Fibroblast of the aortic adventitia (primary cell): ENCODE results near the gene GDF2. TPM values are rescaled to one million over a fixed set of nuclear protein-coding genes. Genes with fewer than 3 reads are reported as not detected.

Experiments
- DNase-seq: peaks from one replicate; pipeline ENCODE4 v3.0.0-alpha.2; 2010; ENCODE audit warnings: low read depth
- H3K4me3 ChIP-seq: 2 replicates; pipeline ENCODE4 v1.5.1; 2011; ENCODE audit warnings: low read depth, mild to moderate bottlenecking, control low read depth, low read length, moderate library complexity
- total RNA-seq: library from RNA; depleted of rRNA; stranded (reverse); fragments of >200 nt; gene quantifications from 2 replicates; pipeline ENCODE4 v1.2.3, GENCODE V29; 2012; ENCODE audit warnings: low replicate concordance
- TF ChIP-seq, protein P1 (sequence below): IDR thresholded peaks from 2 replicates; pipeline ENCODE4 v1.5.1; 2011; ENCODE audit warnings: mild to moderate bottlenecking, low read length, control low read depth, inconsistent platforms; ENCODE audit not compliant: insufficient read depth

The GDF2 gene
- total RNA-seq, 1 donor = not detected

DNA sequence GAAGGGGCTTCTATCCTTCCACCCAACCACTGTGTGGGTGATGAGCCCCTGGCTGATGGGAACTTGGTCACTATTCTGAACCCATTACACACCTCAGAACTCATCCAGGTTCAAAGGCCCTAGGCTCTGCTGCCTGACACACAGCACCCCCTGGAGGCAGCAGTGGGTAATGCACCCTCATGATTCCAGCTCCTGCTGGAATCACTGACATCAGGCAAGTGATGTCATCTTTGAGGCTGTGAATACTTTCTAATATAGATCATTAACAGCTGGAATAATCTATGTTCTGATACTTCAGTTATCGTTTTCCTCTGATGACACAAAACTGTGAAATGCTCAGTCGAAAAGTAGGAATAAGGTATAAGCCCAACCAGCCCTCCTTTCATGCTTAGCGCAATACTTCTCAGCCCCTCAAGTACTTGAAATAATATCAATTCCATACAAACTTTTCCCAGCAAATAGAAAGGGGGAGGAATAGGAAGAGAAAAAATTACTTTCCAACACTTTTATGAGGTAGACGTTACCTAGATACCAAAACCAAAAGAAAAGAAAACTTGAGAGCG is 18.4 kb downstream of the GDF2 start:
- TF ChIP-seq, protein P1, sequence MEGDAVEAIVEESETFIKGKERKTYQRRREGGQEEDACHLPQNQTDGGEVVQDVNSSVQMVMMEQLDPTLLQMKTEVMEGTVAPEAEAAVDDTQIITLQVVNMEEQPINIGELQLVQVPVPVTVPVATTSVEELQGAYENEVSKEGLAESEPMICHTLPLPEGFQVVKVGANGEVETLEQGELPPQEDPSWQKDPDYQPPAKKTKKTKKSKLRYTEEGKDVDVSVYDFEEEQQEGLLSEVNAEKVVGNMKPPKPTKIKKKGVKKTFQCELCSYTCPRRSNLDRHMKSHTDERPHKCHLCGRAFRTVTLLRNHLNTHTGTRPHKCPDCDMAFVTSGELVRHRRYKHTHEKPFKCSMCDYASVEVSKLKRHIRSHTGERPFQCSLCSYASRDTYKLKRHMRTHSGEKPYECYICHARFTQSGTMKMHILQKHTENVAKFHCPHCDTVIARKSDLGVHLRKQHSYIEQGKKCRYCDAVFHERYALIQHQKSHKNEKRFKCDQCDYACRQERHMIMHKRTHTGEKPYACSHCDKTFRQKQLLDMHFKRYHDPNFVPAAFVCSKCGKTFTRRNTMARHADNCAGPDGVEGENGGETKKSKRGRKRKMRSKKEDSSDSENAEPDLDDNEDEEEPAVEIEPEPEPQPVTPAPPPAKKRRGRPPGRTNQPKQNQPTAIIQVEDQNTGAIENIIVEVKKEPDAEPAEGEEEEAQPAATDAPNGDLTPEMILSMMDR = peak; percentile 97
- DNase-seq = peak; percentile 69
- no peak overlapping the region for H3K4me3 ChIP-seq

DNA sequence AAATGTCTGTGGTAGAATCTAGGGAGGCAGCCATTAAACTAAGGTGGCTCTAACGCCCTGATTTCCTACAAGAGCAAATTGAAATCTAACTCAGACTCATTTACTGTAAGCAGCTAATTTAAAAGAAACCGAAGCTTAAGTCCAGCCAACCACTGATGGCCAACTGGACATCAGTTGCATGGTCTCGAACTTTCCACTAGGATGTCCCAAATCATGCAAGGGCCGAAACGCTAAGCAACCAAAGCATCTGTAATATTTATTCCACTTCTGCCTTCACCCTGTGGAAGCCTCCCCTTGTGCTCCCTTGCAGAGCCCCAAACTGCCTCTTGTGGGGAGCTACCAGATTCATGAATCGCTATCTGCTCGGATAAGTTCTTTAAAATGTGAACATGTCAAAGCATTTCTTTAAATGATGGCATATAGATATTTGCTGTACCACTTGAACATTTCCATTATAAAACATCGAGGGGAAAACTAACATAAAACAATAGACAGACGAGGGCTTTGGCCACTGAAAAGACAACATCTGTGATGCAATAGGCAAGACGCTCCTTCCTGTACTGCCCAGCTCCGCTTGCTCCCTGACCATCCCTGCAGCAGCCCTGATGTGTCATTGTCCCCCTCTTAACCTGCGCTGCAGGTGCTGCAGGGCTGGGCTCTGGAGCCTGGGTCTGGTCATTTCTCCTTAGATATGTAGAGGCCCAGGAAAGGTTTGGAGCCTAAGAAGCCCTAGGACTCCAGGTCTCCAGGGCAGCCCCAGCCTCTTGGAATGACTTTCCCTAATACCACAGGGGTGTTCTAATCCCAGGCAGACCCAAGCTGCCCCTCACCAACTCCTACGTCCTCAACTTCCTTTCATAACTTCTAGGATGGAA is 23.0 kb downstream of the GDF2 start:
- TF ChIP-seq, protein P1 = no peak
- H3K4me3 ChIP-seq = no peak overlapping the region

DNA sequence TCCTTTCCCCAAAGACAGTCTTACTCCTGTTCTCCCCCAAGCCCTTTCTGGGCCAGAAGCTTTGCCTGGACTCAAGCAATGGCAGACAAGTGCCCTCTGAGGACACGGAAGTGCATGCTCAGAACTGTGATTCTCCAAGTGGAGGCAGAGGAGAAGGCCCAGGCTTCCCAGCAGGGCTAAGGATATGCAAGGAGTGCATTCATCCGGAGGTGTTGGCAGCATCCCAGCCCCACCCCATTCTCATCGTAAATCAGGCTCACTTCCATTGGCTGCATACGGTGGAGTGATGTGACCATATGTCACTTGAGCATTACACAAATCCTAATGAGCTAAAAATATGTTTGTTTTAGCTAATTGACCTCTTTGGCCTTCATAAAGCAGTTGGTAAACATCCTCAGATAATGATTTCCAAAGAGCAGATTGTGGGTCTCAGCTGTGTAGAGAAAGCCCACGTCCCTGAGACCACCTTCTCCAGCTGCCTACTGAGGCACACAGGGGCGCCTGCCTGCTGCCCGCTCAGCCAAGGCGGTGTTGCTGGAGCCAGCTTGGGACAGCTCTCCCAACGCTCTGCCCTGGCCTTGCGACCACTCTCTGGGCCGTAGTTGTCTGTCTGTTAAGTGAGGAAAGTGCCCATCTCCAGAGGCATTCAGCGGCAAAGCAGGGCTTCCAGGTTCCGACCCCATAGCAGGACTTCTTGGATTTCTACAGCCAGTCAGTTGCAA is 24.5 kb downstream of the GDF2 start:
- no peak overlapping the region for H3K4me3 ChIP-seq
- no peak for DNase-seq
- TF ChIP-seq, protein P1 = no peak

More for the DNA sequence above, 23.0 kb downstream of the GDF2 start:
- DNase-seq = no peak

DNA sequence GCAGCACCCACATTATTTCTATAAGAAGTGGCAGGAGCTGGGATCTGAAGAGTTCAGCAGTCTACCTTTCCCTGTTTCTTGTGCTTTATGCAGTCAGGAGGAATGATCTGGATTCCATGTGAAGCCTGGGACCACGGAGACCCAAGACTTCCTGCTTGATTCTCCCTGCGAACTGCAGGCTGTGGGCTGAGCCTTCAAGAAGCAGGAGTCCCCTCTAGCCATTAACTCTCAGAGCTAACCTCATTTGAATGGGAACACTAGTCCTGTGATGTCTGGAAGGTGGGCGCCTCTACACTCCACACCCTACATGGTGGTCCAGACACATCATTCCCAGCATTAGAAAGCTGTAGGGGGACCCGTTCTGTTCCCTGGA is 25.0 kb downstream of the GDF2 start:
- DNase-seq = no peak
- TF ChIP-seq, protein P1 = no peak
- H3K4me3 ChIP-seq = no peak overlapping the region

DNA sequence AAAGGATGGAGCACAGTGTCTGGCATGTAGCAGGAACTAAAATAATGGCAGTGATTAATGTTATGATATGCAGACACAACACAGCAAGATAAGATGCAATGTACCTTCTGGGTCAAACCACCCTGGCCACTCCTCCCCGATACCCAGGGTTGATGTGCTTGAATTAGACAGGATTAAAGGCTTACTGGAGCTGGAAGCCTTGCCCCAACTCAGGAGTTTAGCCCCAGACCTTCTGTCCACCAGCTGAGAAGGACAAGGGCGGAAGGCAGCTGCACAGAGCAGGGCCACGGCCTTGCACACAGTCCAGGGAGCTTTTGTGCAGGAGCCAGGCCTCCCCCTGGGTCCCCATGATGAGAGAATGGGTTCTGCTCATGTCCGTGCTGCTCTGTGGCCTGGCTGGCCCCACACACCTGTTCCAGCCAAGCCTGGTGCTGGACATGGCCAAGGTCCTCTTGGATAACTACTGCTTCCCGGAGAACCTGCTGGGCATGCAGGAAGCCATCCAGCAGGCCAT is 25.9 kb downstream of the GDF2 start, which contains the start of gene RBP3:
Gene RBP3 (plus strand): TSS at position 226 of the 514 bp plus-strand sequence. CDS start 122 bp downstream, at position 348.
- TF ChIP-seq, protein P1 = no peak
- H3K4me3 ChIP-seq = no peak within 1 kb of the TSS
- DNase-seq = no peak

DNA sequence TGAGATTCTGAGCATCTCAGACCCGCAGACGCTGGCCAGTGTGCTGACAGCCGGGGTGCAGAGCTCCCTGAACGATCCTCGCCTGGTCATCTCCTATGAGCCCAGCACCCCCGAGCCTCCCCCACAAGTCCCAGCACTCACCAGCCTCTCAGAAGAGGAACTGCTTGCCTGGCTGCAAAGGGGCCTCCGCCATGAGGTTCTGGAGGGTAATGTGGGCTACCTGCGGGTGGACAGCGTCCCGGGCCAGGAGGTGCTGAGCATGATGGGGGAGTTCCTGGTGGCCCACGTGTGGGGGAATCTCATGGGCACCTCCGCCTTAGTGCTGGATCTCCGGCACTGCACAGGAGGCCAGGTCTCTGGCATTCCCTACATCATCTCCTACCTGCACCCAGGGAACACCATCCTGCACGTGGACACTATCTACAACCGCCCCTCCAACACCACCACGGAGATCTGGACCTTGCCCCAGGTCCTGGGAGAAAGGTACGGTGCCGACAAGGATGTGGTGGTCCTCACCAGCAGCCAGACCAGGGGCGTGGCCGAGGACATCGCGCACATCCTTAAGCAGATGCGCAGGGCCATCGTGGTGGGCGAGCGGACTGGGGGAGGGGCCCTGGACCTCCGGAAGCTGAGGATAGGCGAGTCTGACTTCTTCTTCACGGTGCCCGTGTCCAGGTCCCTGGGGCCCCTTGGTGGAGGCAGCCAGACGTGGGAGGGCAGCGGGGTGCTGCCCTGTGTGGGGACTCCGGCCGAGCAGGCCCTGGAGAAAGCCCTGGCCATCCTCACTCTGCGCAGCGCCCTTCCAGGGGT is 26.6 kb downstream of the GDF2 start:
- TF ChIP-seq, protein P1 = no peak
- H3K4me3 ChIP-seq = no peak overlapping the region
- no peak for DNase-seq
